ENCODE measurements around the gene GAMT. TPM values are rescaled to one million over a fixed set of nuclear protein-coding genes. Genes with fewer than 3 reads are reported as not detected.

The GAMT gene
- total RNA-seq, 6 experiments from 2014 or later = 151 to 380 (median 221) TPM

GRCh38 chr19:1363599-1363998, 37.7 kb downstream of the GAMT start:
- H3K9me3 ChIP-seq = no peaks in the 10 kb centered on the region
- peaks cover 0 to 9% (median 0%) of the 10 kb centered on the region in 4 donors for H3K4me1 ChIP-seq
- intact Hi-C loops (cut with DNase I) = loop anchor here in 1 of 2 donors (10.0 kb wide), 1 partner anchor 69 kb away; no protein-coding TSS in a partner anchor
- no peak overlapping the region for H3K27ac ChIP-seq
- DNase-seq (peak in 1 of 3 donors; percentile 35), ATAC-seq (no peak)
- no peaks in the 10 kb centered on the region for H3K27me3 ChIP-seq
- peaks cover 0 to 78% (median 37%) of the 10 kb centered on the region in 4 donors for H3K36me3 ChIP-seq
- WGBS (ENCODE audit: insufficient coverage, low coverage, low lambda C conversion rate, missing lambda C conversion rate) = 53% methylated on average over 10 of the region's 10 CpGs
- no peak overlapping the region for H3K4me3 ChIP-seq
- TF ChIP-seq POLR2A (IDR thresholded peaks at IDR 0.05) (no peak), CTCF (IDR thresholded peaks at IDR 0.05) (no peak)

GRCh38 chr19:1362387-1363257, 38.7 kb downstream of the GAMT start:
- H3K27ac ChIP-seq = no peak overlapping the region
- no peaks in the 10 kb centered on the region for H3K27me3 ChIP-seq
- TF ChIP-seq POLR2A (IDR thresholded peaks at IDR 0.05) (no peak), CTCF (IDR thresholded peaks at IDR 0.05) (no peak)
- 79% methylated on average over 19 of the region's 42 CpGs for WGBS (ENCODE audit: insufficient coverage, low coverage, low lambda C conversion rate, missing lambda C conversion rate)
- intact Hi-C loops (cut with DNase I) = loop anchor here in 1 of 2 donors (10.0 kb wide), 1 partner anchor 68 kb away; no protein-coding TSS in a partner anchor
- ATAC-seq (no peak), DNase-seq (no peak)
- H3K4me3 ChIP-seq = no peak overlapping the region
- H3K4me1 ChIP-seq = peaks cover 0 to 9% (median 0%) of the 10 kb centered on the region in 4 donors
- H3K9me3 ChIP-seq = no peaks in the 10 kb centered on the region
- peaks cover 0 to 85% (median 40%) of the 10 kb centered on the region in 4 donors for H3K36me3 ChIP-seq

GRCh38 chr19:1361601-1362386, 39.5 kb downstream of the GAMT start:
- Histone ChIP-seq H3K27me3 (no peaks in the 10 kb centered on the region), H3K9me3 (no peaks in the 10 kb centered on the region), H3K4me1 (peaks cover 0 to 9% (median 1%) of the 10 kb centered on the region in 4 donors), H3K36me3 (peaks cover 0 to 84% (median 39%) of the 10 kb centered on the region in 4 donors), H3K27ac (no peak overlapping the region), H3K4me3 (no peak overlapping the region)
- WGBS (ENCODE audit: insufficient coverage, low coverage, low lambda C conversion rate, missing lambda C conversion rate) = 70% methylated on average over 27 of the region's 30 CpGs
- intact Hi-C loops (cut with DNase I) = loop anchor here in 1 of 2 donors (10.0 kb wide), 1 partner anchor 67 kb away; no protein-coding TSS in a partner anchor
- ATAC-seq = peak in 2 of 4 donors; percentile 13 to 14
- peak in 1 of 3 donors; percentile 36 for DNase-seq
- TF ChIP-seq POLR2A (IDR thresholded peaks at IDR 0.05) (no peak), CTCF (IDR thresholded peaks at IDR 0.05) (no peak)

- peak in 2 of 3 donors; percentile 78 to 82 for DNase-seq
These were observed 40.4 kb downstream of the GAMT start for GRCh38 chr19:1360818-1361461.

More at GRCh38 chr19:1360818-1361461, 40.4 kb downstream of the GAMT start:
- WGBS (ENCODE audit: insufficient coverage, low coverage, low lambda C conversion rate, missing lambda C conversion rate) = 55% methylated on average over 19 of the region's 31 CpGs
- Histone ChIP-seq H3K4me1 (peaks cover 0 to 17% (median 3%) of the 10 kb centered on the region in 4 donors), H3K9me3 (no peaks in the 10 kb centered on the region), H3K27me3 (no peaks in the 10 kb centered on the region), H3K4me3 (no peak overlapping the region), H3K36me3 (peaks cover 0 to 78% (median 33%) of the 10 kb centered on the region in 4 donors), H3K27ac (peak overlapping the region in 1 of 3 donors; percentile 15)
- intact Hi-C loops (cut with DNase I) = loop anchor here in 1 of 2 donors (10.0 kb wide), 1 partner anchor 66 kb away; no protein-coding TSS in a partner anchor
- TF ChIP-seq CTCF (IDR thresholded peaks at IDR 0.05) = no peak
- no peak for TF ChIP-seq POLR2A (IDR thresholded peaks at IDR 0.05)
- peak; percentile 29 to 85 (median 33) for ATAC-seq
